Osteoblast (primary cell): ENCODE measurements around the gene RFX4. TPM values are rescaled to one million over a fixed set of nuclear protein-coding genes. Genes with fewer than 3 reads are reported as not detected.

ENCODE experiments used
- DNase-seq: peaks from one replicate; pipeline ENCODE4 v3.0.0; 2011; ENCODE audit warnings: low spot score, mixed read lengths; ENCODE audit not compliant: insufficient read length; ENCODE audit errors: missing footprints
- H2AFZ ChIP-seq: 2 replicates; pipeline ENCODE4 v1.6.0; 2011; ENCODE audit warnings: mild to moderate bottlenecking, low read length
- H3K27ac ChIP-seq: 2 replicates; pipeline ENCODE4 v1.5.1; 2011; ENCODE audit warnings: mild to moderate bottlenecking, low read depth, low read length, moderate library complexity
- H3K27me3 ChIP-seq: 2 replicates; pipeline ENCODE4 v1.6.0; 2012; ENCODE audit warnings: mild to moderate bottlenecking, control low read depth, inconsistent platforms, low read length, moderate library complexity; ENCODE audit not compliant: insufficient read depth
- H3K36me3 ChIP-seq: 2 replicates; pipeline ENCODE4 v1.5.1; 2011; ENCODE audit warnings: mild to moderate bottlenecking, low read length, control low read depth, moderate library complexity; ENCODE audit not compliant: insufficient read depth
- H3K4me1 ChIP-seq: 2 replicates; pipeline ENCODE4 v1.5.1; 2011; ENCODE audit warnings: mild to moderate bottlenecking, low read length, control low read depth, moderate library complexity; ENCODE audit not compliant: insufficient read depth
- H3K4me2 ChIP-seq: 2 replicates; pipeline ENCODE4 v1.6.0; 2011; ENCODE audit warnings: mild to moderate bottlenecking, low read length; ENCODE audit not compliant: insufficient read depth
- H3K4me3 ChIP-seq: fragments of 200-600 bp; sonication (generic); 3 replicates; pipeline ENCODE4 v1.5.1; 2012; ENCODE audit warnings: mild to moderate bottlenecking, low read length, inconsistent platforms; ENCODE audit not compliant: insufficient read depth
- H3K79me2 ChIP-seq: 2 replicates; pipeline ENCODE4 v1.6.0; 2012; ENCODE audit warnings: mild to moderate bottlenecking, low read length, control low read depth, inconsistent platforms; ENCODE audit not compliant: insufficient read depth
- H3K9me3 ChIP-seq: 2 replicates; pipeline ENCODE4 v1.5.1; 2011; ENCODE audit warnings: low read depth, low read length, control low read depth
- H4K20me1 ChIP-seq: 2 replicates; pipeline ENCODE4 v1.6.0; 2012; ENCODE audit warnings: mild to moderate bottlenecking, low read length, control low read depth; ENCODE audit not compliant: insufficient read depth
- CTCF ChIP-seq: IDR thresholded peaks from 2 replicates; pipeline ENCODE4 v1.5.1; 2011; ENCODE audit warnings: mild to moderate bottlenecking, low read depth, low read length, moderate library complexity; ENCODE audit errors: extremely low read depth
- total RNA-seq: library from RNA; depleted of rRNA; stranded (reverse); fragments of >200 nt; gene quantifications from 2 replicates; pipeline ENCODE4 v1.2.3, GENCODE V29; 2012

Gene RFX4
- total RNA-seq, 1 donor = not detected

- Histone ChIP-seq H2AFZ (no peak overlapping the region), H3K36me3 (no peaks in the 10 kb centered on the region), H3K79me2 (no peaks in the 10 kb centered on the region), H3K27me3 (no peaks in the 10 kb centered on the region), H3K9me3 (no peaks in the 10 kb centered on the region), H3K27ac (no peak overlapping the region), H3K4me1 (no peaks in the 10 kb centered on the region), H3K4me3 (no peak overlapping the region), H4K20me1 (no peaks in the 10 kb centered on the region), H3K4me2 (no peak overlapping the region)
- no peak for DNase-seq
- no peak for TF ChIP-seq CTCF
Observed at GRCh38 chr12:106675651-106676435, 93.0 kb downstream of the RFX4 start.

- no peaks in the 10 kb centered on the region for H3K9me3 ChIP-seq
- H3K4me2 ChIP-seq = no peak overlapping the region
- H3K4me3 ChIP-seq = no peak overlapping the region
- no peaks in the 10 kb centered on the region for H3K36me3 ChIP-seq
- H3K27ac ChIP-seq = no peak overlapping the region
- H2AFZ ChIP-seq = no peak overlapping the region
- TF ChIP-seq CTCF = no peak
- H3K79me2 ChIP-seq = no peaks in the 10 kb centered on the region
- no peak for DNase-seq
- no peaks in the 10 kb centered on the region for H3K27me3 ChIP-seq
- no peaks in the 10 kb centered on the region for H4K20me1 ChIP-seq
- H3K4me1 ChIP-seq = no peaks in the 10 kb centered on the region
Observed at GRCh38 chr12:106679574-106679973, 96.8 kb downstream of the RFX4 start.

- H2AFZ ChIP-seq = no peak overlapping the region
- H3K27ac ChIP-seq = no peak overlapping the region
- no peak overlapping the region for H3K4me2 ChIP-seq
- TF ChIP-seq CTCF = no peak
- H3K4me1 ChIP-seq = no peaks in the 10 kb centered on the region
- no peak overlapping the region for H3K4me3 ChIP-seq
- DNase-seq = no peak
- H3K27me3 ChIP-seq = no peaks in the 10 kb centered on the region
- H3K36me3 ChIP-seq = no peaks in the 10 kb centered on the region
- H3K9me3 ChIP-seq = no peaks in the 10 kb centered on the region
- H4K20me1 ChIP-seq = no peaks in the 10 kb centered on the region
- H3K79me2 ChIP-seq = no peaks in the 10 kb centered on the region
Observed at GRCh38 chr12:106680280-106680679, 97.5 kb downstream of the RFX4 start.

GRCh38 chr12:106681210-106681609 is 98.4 kb downstream of the RFX4 start:
- Histone ChIP-seq H4K20me1 (no peaks in the 10 kb centered on the region), H3K4me1 (no peaks in the 10 kb centered on the region), H3K79me2 (no peaks in the 10 kb centered on the region), H3K4me2 (no peak overlapping the region), H3K36me3 (no peaks in the 10 kb centered on the region), H2AFZ (no peak overlapping the region), H3K4me3 (no peak overlapping the region), H3K27me3 (no peaks in the 10 kb centered on the region), H3K27ac (no peak overlapping the region), H3K9me3 (no peaks in the 10 kb centered on the region)
- no peak for DNase-seq
- no peak for TF ChIP-seq CTCF
